Smooth muscle cell (in vitro differentiated cells): ENCODE measurements around the gene RPL27A. TPM values are rescaled to one million over a fixed set of nuclear protein-coding genes. Genes with fewer than 3 reads are reported as not detected.
A peak's percentile ranks its signal among the peaks of the same experiment; 100 is the strongest.

Experiments
- DNase-seq: peaks from one replicate; lab custom pipeline; 2025; ENCODE audit not compliant: unreplicated experiment; lab: John Stamatoyannopoulos, UW
- H2AFZ ChIP-seq: fragments of 200-600 bp; sonication (generic); 2 replicates; pipeline ENCODE4 v1.6.0; 2016; ENCODE audit warnings: antibody characterized with exemption, low read depth, mild to moderate bottlenecking
- H3F3A ChIP-seq: fragments of 200-600 bp; sonication (generic); 2 replicates; pipeline ENCODE4 v1.6.0; 2017; ENCODE audit warnings: antibody characterized with exemption, low read depth
- H3K27ac ChIP-seq: fragments of 200-600 bp; sonication (generic); 2 replicates; pipeline ENCODE4 v1.5.1; 2016; ENCODE audit warnings: low read depth, mild to moderate bottlenecking
- H3K27me3 ChIP-seq: fragments of 200-600 bp; sonication (generic); 2 replicates; pipeline ENCODE4 v1.6.1; 2016; ENCODE audit warnings: low read depth, mild to moderate bottlenecking
- H3K36me3 ChIP-seq: fragments of 200-600 bp; sonication (generic); 2 replicates; pipeline ENCODE4 v1.5.1; 2016; ENCODE audit warnings: low read depth
- H3K4me1 ChIP-seq: fragments of 200-600 bp; sonication (generic); 2 replicates; pipeline ENCODE4 v1.5.1; 2016; ENCODE audit warnings: low read depth
- H3K4me2 ChIP-seq: fragments of 200-600 bp; sonication (generic); 2 replicates; pipeline ENCODE4 v1.6.0; 2016; ENCODE audit warnings: mild to moderate bottlenecking
- H3K4me3 ChIP-seq: fragments of 200-600 bp; sonication (generic); 2 replicates; pipeline ENCODE4 v1.5.1; 2016; ENCODE audit warnings: mild to moderate bottlenecking
- H3K79me2 ChIP-seq: fragments of 200-600 bp; sonication (generic); 2 replicates; pipeline ENCODE4 v1.6.0; 2016; ENCODE audit warnings: low read depth, mild to moderate bottlenecking
- H3K9ac ChIP-seq: fragments of 200-600 bp; sonication (generic); 2 replicates; pipeline ENCODE4 v1.6.0; 2016; ENCODE audit warnings: low read depth
- H3K9me3 ChIP-seq: fragments of 200-600 bp; sonication (generic); replicated peaks from 2 replicates; pipeline ENCODE4 v1.5.1; 2016; ENCODE audit warnings: low read depth
- H4K20me1 ChIP-seq: fragments of 200-600 bp; sonication (generic); 2 replicates; pipeline ENCODE4 v1.6.0; 2016; ENCODE audit warnings: low read depth
- WGBS: methylation state at CpG from one replicate; pipeline ENCODE4 v1.1.7; 2016; ENCODE audit warnings: low lambda C conversion rate; 5-methylcytosine and 5-hydroxymethylcytosine counted together
- polyA plus RNA-seq: library from polyadenylated mRNA; unstranded; fragments of >200 nt; fragmentation: Nextera tagmentation; extraction: Ambion mirVana; gene quantifications from 2 replicates; pipeline ENCODE4 v1.2.1, GENCODE V29; 2016
- total RNA-seq: library from RNA; depleted of rRNA; stranded (reverse); fragments of >200 nt; gene quantifications from 2 replicates; pipeline ENCODE4 v1.2.3, GENCODE V29; 2014
- TF ChIP-seq, protein P1 (sequence below): fragments of 200-600 bp; sonication (generic); IDR thresholded peaks from 2 replicates; pipeline ENCODE4 v1.5.1; 2017; ENCODE audit warnings: borderline replicate concordance, mild to moderate bottlenecking, antibody characterized with exemption; ENCODE audit not compliant: insufficient read depth, poor library complexity, severe bottlenecking

Gene RPL27A
- total and polyA plus RNA-seq, 2 experiments from 2014 or later = 817 to 1,140 TPM

DNA sequence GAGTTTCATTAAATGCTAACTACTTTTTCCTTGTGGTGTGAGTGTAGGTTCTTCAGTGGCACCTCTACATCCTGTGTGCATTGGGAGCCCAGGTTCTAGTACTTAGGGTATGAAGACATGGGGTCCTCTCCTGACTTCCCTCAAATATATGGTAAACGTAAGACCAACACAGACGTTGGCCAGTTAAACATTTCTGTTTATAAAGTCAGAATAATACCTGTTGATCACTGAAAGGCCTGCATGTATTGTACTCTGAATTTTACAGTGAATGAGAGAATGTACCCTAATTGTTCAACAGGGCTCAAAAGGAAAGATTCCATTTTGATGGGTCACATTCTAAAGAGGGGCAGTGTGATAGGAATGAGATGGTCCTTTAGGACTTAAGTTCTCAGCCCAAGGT is 3.2 kb downstream of the RPL27A start:
- H3K36me3 ChIP-seq = no peaks in the 10 kb centered on the region
- no peak for DNase-seq
- H3K4me1 ChIP-seq = peaks cover 41% of the 10 kb centered on the region
- H3K4me2 ChIP-seq = no peak overlapping the region
- H3K27me3 ChIP-seq = no peaks in the 10 kb centered on the region
- H2AFZ ChIP-seq = no peak overlapping the region
- WGBS = 90% methylated on average over 2 of the region's 2 CpGs
- no peak overlapping the region for H3K9ac ChIP-seq
- H4K20me1 ChIP-seq = peaks cover 42% of the 10 kb centered on the region
- TF ChIP-seq, protein P1, sequence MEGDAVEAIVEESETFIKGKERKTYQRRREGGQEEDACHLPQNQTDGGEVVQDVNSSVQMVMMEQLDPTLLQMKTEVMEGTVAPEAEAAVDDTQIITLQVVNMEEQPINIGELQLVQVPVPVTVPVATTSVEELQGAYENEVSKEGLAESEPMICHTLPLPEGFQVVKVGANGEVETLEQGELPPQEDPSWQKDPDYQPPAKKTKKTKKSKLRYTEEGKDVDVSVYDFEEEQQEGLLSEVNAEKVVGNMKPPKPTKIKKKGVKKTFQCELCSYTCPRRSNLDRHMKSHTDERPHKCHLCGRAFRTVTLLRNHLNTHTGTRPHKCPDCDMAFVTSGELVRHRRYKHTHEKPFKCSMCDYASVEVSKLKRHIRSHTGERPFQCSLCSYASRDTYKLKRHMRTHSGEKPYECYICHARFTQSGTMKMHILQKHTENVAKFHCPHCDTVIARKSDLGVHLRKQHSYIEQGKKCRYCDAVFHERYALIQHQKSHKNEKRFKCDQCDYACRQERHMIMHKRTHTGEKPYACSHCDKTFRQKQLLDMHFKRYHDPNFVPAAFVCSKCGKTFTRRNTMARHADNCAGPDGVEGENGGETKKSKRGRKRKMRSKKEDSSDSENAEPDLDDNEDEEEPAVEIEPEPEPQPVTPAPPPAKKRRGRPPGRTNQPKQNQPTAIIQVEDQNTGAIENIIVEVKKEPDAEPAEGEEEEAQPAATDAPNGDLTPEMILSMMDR = no peak
- peak overlapping the region; percentile 88 for H3K27ac ChIP-seq
- H3K4me3 ChIP-seq = no peak overlapping the region
- peaks cover 25% of the 10 kb centered on the region for H3K79me2 ChIP-seq
- H3F3A ChIP-seq = peaks cover 59% of the 10 kb centered on the region
- H3K9me3 ChIP-seq = no peaks in the 10 kb centered on the region

GRCh38 chr11:8686325-8686724 is 3.7 kb downstream of the RPL27A start:
- Histone ChIP-seq H4K20me1 (peaks cover 46% of the 10 kb centered on the region), H3K79me2 (peaks cover 25% of the 10 kb centered on the region), H3K27ac (peak overlapping the region; percentile 88), H3K9me3 (no peaks in the 10 kb centered on the region), H3K4me2 (no peak overlapping the region), H3K4me3 (no peak overlapping the region), H3K9ac (no peak overlapping the region), H3F3A (peaks cover 62% of the 10 kb centered on the region), H3K36me3 (no peaks in the 10 kb centered on the region), H2AFZ (no peak overlapping the region), H3K27me3 (no peaks in the 10 kb centered on the region), H3K4me1 (peaks cover 41% of the 10 kb centered on the region)
- TF ChIP-seq, protein P1 = no peak
- 96% methylated on average over 7 of the region's 7 CpGs for WGBS
- no peak for DNase-seq

- 6% methylated on average over 56 of the region's 56 CpGs for WGBS
- peak overlapping the region; percentile 87 for H3K4me2 ChIP-seq
- peaks cover 32% of the 10 kb centered on the region for H3K4me1 ChIP-seq
- peaks cover 14% of the 10 kb centered on the region for H3K79me2 ChIP-seq
- peak; percentile 60 for DNase-seq
- H3F3A ChIP-seq = peaks cover 83% of the 10 kb centered on the region
- TF ChIP-seq, protein P1 = no peak
- H3K36me3 ChIP-seq = no peaks in the 10 kb centered on the region
- H4K20me1 ChIP-seq = peaks cover 50% of the 10 kb centered on the region
- H3K9me3 ChIP-seq = no peaks in the 10 kb centered on the region
- peak overlapping the region; percentile 55 for H3K4me3 ChIP-seq
- H3K9ac ChIP-seq = no peak overlapping the region
- no peak overlapping the region for H2AFZ ChIP-seq
- H3K27ac ChIP-seq = peak overlapping the region; percentile 88
- no peaks in the 10 kb centered on the region for H3K27me3 ChIP-seq
Observed at GRCh38 chr11:8688414-8689362, 6.1 kb downstream of the RPL27A start.
